HepG2 (cell line): ENCODE measurements around the gene APBB2. TPM values are rescaled to one million over a fixed set of nuclear protein-coding genes. Genes with fewer than 3 reads are reported as not detected.

ENCODE experiments used
- ATAC-seq: fragments of 200-7000 bp; cut with Tn5 transposase; 3 replicates; pipeline ENCODE4 v1.9.1; 2020; ENCODE audit warnings: mild to moderate bottlenecking, moderate library complexity
- BruUV-seq: library from RNA; stranded (reverse); fragments of 400-500 nt; replicated peaks from 2 replicates; lab custom pipeline; 2021; lab: Mats Ljungman, UMichigan
- CTCF ChIA-PET: fragments of 300-600 bp; formaldehyde crosslinking; extraction: SDS; loops from one replicate; lab custom pipeline; 2021; ENCODE audit warnings: low total read pairs, inconsistent platforms, low intra/inter-chr PET ratio; lab: Yijun Ruan, JAX
- POLR2A ChIA-PET: fragments of 350-600 bp; sonication (Branson Sonifier 250); formaldehyde crosslinking; loops from one replicate; lab custom pipeline; 2020; ENCODE audit warnings: antibody characterized with exemption, inconsistent platforms; lab: Yijun Ruan, JAX
- DNase-seq: peaks from one replicate; pipeline ENCODE4 v3.0.0-alpha.2; 2015; ENCODE audit warnings: low spot score
- FAIRE-seq: peaks from 3 replicates; lab custom pipeline; 2011; peaks lifted over from hg19 to GRCh38; lab: Jason Lieb, UNC
- H2AFZ ChIP-seq: one replicate; pipeline ENCODE4 v1.6.1; 2011; ENCODE audit warnings: low read length, inconsistent platforms
- H3K27ac ChIP-seq: fragments of 300-600 bp; 3 replicates; pipeline ENCODE4 v1.8.0; 2011; ENCODE audit warnings: mixed run types, mild to moderate bottlenecking, mixed read lengths, low read length, inconsistent platforms; ENCODE audit not compliant: insufficient read depth; ENCODE audit errors: extremely low read length
- H3K27me3 ChIP-seq, 2 experiments: fragments of 200-600 bp in 1 of 2; 2 replicates in 1 of 2; 3 replicates in 1 of 2; pipeline versions ENCODE4 v1.6.0 to v1.8.0; 2011; ENCODE audit warnings: low read length in 2 of 2, mild to moderate bottlenecking in 2 of 2, moderate library complexity in 2 of 2, inconsistent platforms in 1 of 2; ENCODE audit not compliant: insufficient read depth in 2 of 2, control insufficient read depth in 1 of 2
- H3K36me3 ChIP-seq, 2 experiments: fragments of 200-600 bp in 1 of 2; replicated peaks in 1 of 2; 2 replicates in 1 of 2; 3 replicates in 1 of 2; pipeline versions ENCODE4 v1.5.1 to v1.8.0; 2011; ENCODE audit warnings: low read length in 2 of 2, inconsistent platforms in 1 of 2; ENCODE audit not compliant: insufficient read depth in 2 of 2, control insufficient read depth in 1 of 2
- H3K4me1 ChIP-seq: 2 replicates; pipeline ENCODE4 v1.5.1; 2012; ENCODE audit warnings: low read length, inconsistent platforms; ENCODE audit not compliant: insufficient read depth
- H3K4me2 ChIP-seq: 2 replicates; pipeline ENCODE4 v1.6.0; 2011; ENCODE audit warnings: low read depth, low read length, inconsistent platforms
- H3K4me3 ChIP-seq, 3 experiments: fragments of 200-600 bp in 1 of 3; sonication (generic), shearing (Covaris generic) in 1 of 3; replicated peaks in 1 of 3; 2 replicates each; pipeline ENCODE4 v1.5.1; 2011 to 2016; ENCODE audit warnings: low read length in 3 of 3, inconsistent platforms in 2 of 3, low read depth in 2 of 3, mild to moderate bottlenecking in 2 of 3, control low read depth in 1 of 3, mixed read lengths in 1 of 3; ENCODE audit not compliant: insufficient read depth in 1 of 3
- H3K79me2 ChIP-seq: one replicate; pipeline ENCODE4 v1.6.1; 2011; ENCODE audit warnings: low read length, inconsistent platforms; ENCODE audit not compliant: insufficient read depth
- H3K9ac ChIP-seq: 2 replicates; pipeline ENCODE4 v1.6.0; 2011; ENCODE audit warnings: mild to moderate bottlenecking, low read depth, low read length, inconsistent platforms; ENCODE audit not compliant: insufficient read depth
- H3K9me3 ChIP-seq: 2 replicates; pipeline ENCODE4 v1.5.1; 2012; ENCODE audit warnings: mild to moderate bottlenecking, low read length
- H4K20me1 ChIP-seq: 2 replicates; pipeline ENCODE4 v1.6.0; 2011; ENCODE audit warnings: inconsistent platforms, mild to moderate bottlenecking, low read length, moderate library complexity; ENCODE audit not compliant: insufficient read depth
- EED ChIP-seq: sonication (generic); formaldehyde crosslinking; IDR thresholded peaks from 2 replicates; pipeline ENCODE4 v1.5.0; 2020; ENCODE audit warnings: mild to moderate bottlenecking, missing genetic modification reagents
- HMGA1 ChIP-seq: sonication (generic); formaldehyde crosslinking; conservative IDR thresholded peaks from 2 replicates; pipeline ENCODE4 v1.4.0; 2020; ENCODE audit warnings: missing genetic modification reagents
- MEF2D ChIP-seq: sonication (generic); formaldehyde crosslinking; IDR thresholded peaks from 2 replicates; pipeline ENCODE4 v1.5.1; 2020; ENCODE audit warnings: mild to moderate bottlenecking, missing genetic modification reagents
- MTERF4 ChIP-seq: sonication (generic); formaldehyde crosslinking; IDR thresholded peaks from 2 replicates; pipeline ENCODE4 v1.8.0; 2023; ENCODE audit warnings: mild to moderate bottlenecking, missing genetic modification reagents
- NKX3-1 ChIP-seq: sonication (generic); formaldehyde crosslinking; IDR thresholded peaks from 2 replicates; pipeline ENCODE4 v1.5.0; 2020; ENCODE audit warnings: missing genetic modification reagents
- SKIL ChIP-seq: sonication (generic); formaldehyde crosslinking; IDR thresholded peaks from 2 replicates; pipeline ENCODE4 v1.8.0; 2022; ENCODE audit warnings: missing genetic modification reagents, mild to moderate bottlenecking, moderate library complexity, borderline replicate concordance
- SSRP1 ChIP-seq: IDR thresholded peaks from 2 replicates; pipeline ENCODE4 v1.6.1; 2016; ENCODE audit warnings: control low read depth
- ZNF121 ChIP-seq: sonication (generic); formaldehyde crosslinking; IDR thresholded peaks from 2 replicates; pipeline ENCODE4 v1.5.0; 2020; ENCODE audit warnings: mild to moderate bottlenecking, missing genetic modification reagents
- ZSCAN21 ChIP-seq: sonication (generic); formaldehyde crosslinking; IDR thresholded peaks from 2 replicates; pipeline ENCODE4 v1.8.0; 2022; ENCODE audit warnings: mild to moderate bottlenecking, missing genetic modification reagents, moderate library complexity, borderline replicate concordance
- WGBS: methylation state at CpG from one replicate; pipeline ENCODE4 v1.1.6; 2017; ENCODE audit warnings: low lambda C conversion rate; 5-methylcytosine and 5-hydroxymethylcytosine counted together
- in situ Hi-C: cut with HindIII; loops from 2 replicates; pipeline ENCODE4 v1.10.0; 2017; ENCODE audit warnings: low pct_unique_long_range_greater_than_20kb; ENCODE audit not compliant: extremely low pct_ligation_motif_present
- intact Hi-C: fragments of 100-400 bp; cut with micrococcal nuclease; formaldehyde crosslinking; loops from one replicate; pipeline ENCODE4 v1.10.0; 2022; ENCODE audit not compliant: unreplicated experiment
- polyA plus RNA-seq, 8 experiments: library from polyadenylated mRNA; depleted of rRNA in 3 of 8; stranded (reverse) in 7 of 8; unstranded in 1 of 8; fragments of >200 nt; fragmentation: Illumina TruSeq in 4 of 8; extraction: Trizol in 4 of 8; gene quantifications; 2 replicates each; pipeline versions ENCODE4 v1.2.1 to v1.2.3, GENCODE V29; 2011 to 2016; ENCODE audit warnings: low read depth in 4 of 8, missing spikeins in 1 of 8, mixed read lengths in 1 of 8; ENCODE audit not compliant: insufficient read depth in 1 of 8
- total RNA-seq, 5 experiments: library from RNA; depleted of rRNA; stranded (reverse); fragments of >200 nt; fragmentation: Illumina TruSeq; extraction: Trizol; gene quantifications; 2 replicates each; pipeline ENCODE4 v1.2.3, GENCODE V29; 2016; ENCODE audit warnings: low read depth in 1 of 5

Gene APBB2
- total and polyA plus RNA-seq, 2 of the 13 experiments (the other 11 are each of a cell fraction or from before 2014, with no cell fraction given), result 11.7 to 17.0 TPM

GRCh38 chr4:41121906-41122305 is 92.4 kb downstream of the APBB2 start:
- no peak overlapping the region for H3K27ac ChIP-seq

GRCh38 chr4:41120297-41121217 is 93.8 kb downstream of the APBB2 start:
- Histone ChIP-seq H2AFZ (no peak overlapping the region), H3K4me3 (no peak overlapping the region), H3K27me3 (no peaks in the 10 kb centered on the region), H3K9me3 (no peaks in the 10 kb centered on the region), H3K4me2 (no peak overlapping the region), H3K36me3 (no peaks in the 10 kb centered on the region), H3K27ac (no peak overlapping the region), H3K4me1 (peaks cover 12% of the 10 kb centered on the region), H4K20me1 (no peaks in the 10 kb centered on the region), H3K79me2 (no peaks in the 10 kb centered on the region), H3K9ac (no peak overlapping the region)
- ATAC-seq (no peak), FAIRE-seq (no peak), DNase-seq (no peak)
- WGBS, result 97% methylated on average over 12 of the region's 12 CpGs
- in situ Hi-C loops (loop anchor here (10.0 kb wide), 1 partner anchor 94 kb away; the partner anchor contains the start of gene APBB2), intact Hi-C loops (loop anchor here (10.0 kb wide), 1 partner anchor 146 kb away; no protein-coding TSS in a partner anchor)
- no TSS peak for BruUV-seq
- CTCF ChIA-PET, result no interaction called here
- POLR2A ChIA-PET, result no interaction called here
- TF ChIP-seq EED (CRISPR knock-in tag) (no peak), MTERF4 (CRISPR knock-in tag) (no peak), ZSCAN21 (CRISPR knock-in tag) (no peak), SSRP1 (CRISPR knock-in tag) (no peak), SKIL (no peak), HMGA1 (CRISPR knock-in tag) (no peak), NKX3-1 (CRISPR knock-in tag) (no peak)

More at GRCh38 chr4:41121906-41122305, 92.4 kb downstream of the APBB2 start:
- no peak for DNase-seq
- no peaks in the 10 kb centered on the region for H3K36me3 ChIP-seq
- H3K9ac ChIP-seq, result no peak overlapping the region
- BruUV-seq, result no TSS peak
- in situ Hi-C loops (loop anchor here (10.0 kb wide), 1 partner anchor 93 kb away; the partner anchor contains the start of gene APBB2), intact Hi-C loops (loop anchor here (10.0 kb wide), 1 partner anchor 147 kb away; no protein-coding TSS in a partner anchor)
- no peak for FAIRE-seq
- POLR2A ChIA-PET, result no interaction called here
- ATAC-seq, result no peak
- H3K79me2 ChIP-seq, result peaks cover 4% of the 10 kb centered on the region
- CTCF ChIA-PET, result no interaction called here
- no peak overlapping the region for H2AFZ ChIP-seq
- H3K9me3 ChIP-seq, result no peaks in the 10 kb centered on the region
- H3K4me1 ChIP-seq, result peaks cover 14% of the 10 kb centered on the region
- no peak overlapping the region for H3K4me2 ChIP-seq
- 96% methylated on average over 2 of the region's 2 CpGs for WGBS
- no peaks in the 10 kb centered on the region for H4K20me1 ChIP-seq
- no peaks in the 10 kb centered on the region for H3K27me3 ChIP-seq
- no peak for TF ChIP-seq MEF2D
- peak; percentile 25; the same call in 1 of the 2 replicates for TF ChIP-seq ZNF121 (CRISPR knock-in tag)
- no peak overlapping the region for H3K4me3 ChIP-seq
